RPMI7951 (cell line): Measurements from ENCODE around the gene TRAPPC2L. TPM values are rescaled to one million over a fixed set of nuclear protein-coding genes. Genes with fewer than 3 reads are reported as not detected.

ENCODE experiments used
- DNase-seq: peaks from one replicate; pipeline ENCODE4 v3.0.0-alpha.2; 2012; ENCODE audit warnings: low read depth
- total RNA-seq: library from RNA; depleted of rRNA; stranded (reverse); fragments of >200 nt; shearing (Covaris generic); gene quantifications from 2 replicates; pipeline ENCODE4 v1.2.3, GENCODE V29; 2014; rRNA removed

TRAPPC2L gene
- total RNA-seq, 1 experiment from 2014 or later, result 48.7 TPM

- DNase-seq, result no peak
Observed at GRCh38 chr16:88909431-88910210, 52.7 kb downstream of the TRAPPC2L start.

- DNase-seq, result no peak
Observed at GRCh38 chr16:88910284-88911135, 53.6 kb downstream of the TRAPPC2L start.

- no peak for DNase-seq
Observed at GRCh38 chr16:88911136-88911945, 54.4 kb downstream of the TRAPPC2L start.

DNA sequence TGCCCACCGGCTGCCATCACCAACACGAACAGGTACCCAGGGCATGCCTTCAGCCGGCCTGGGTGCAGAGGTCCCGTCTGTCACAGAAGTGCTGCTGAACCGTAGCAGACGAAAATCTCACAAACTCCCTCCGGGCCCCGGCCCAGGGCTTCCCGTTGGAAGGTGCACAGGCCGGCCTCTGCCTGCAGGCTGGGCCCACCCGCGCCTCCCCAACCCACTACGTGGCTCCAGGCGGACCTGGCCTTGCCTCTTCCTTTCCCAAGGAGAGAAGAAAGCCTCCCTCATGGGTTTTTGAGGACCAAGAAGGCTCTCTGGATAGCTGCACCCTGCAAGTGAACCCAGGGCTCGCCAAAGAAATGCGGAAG is 55.0 kb downstream of the TRAPPC2L start:
- no peak for DNase-seq

Other genes with a start within 250 kb of the TRAPPC2L start
- gene IL17C, start 218.6 kb upstream of the TRAPPC2L start, total RNA-seq, result not detected in 2 replicates
- 30.9 and 40.5 TPM in 2 replicates for gene CYBA, start 206.1 kb upstream of the TRAPPC2L start, total RNA-seq
- gene MVD, start 194.0 kb upstream of the TRAPPC2L start, total RNA-seq, result 27.8 and 31.3 TPM in 2 replicates
- gene SNAI3, start 170.6 kb upstream of the TRAPPC2L start, total RNA-seq, result not detected in 2 replicates
- gene RNF166, start 150.7 kb upstream of the TRAPPC2L start, total RNA-seq, result 10.6 and 16.0 TPM in 2 replicates
- gene CTU2, start 150.6 kb upstream of the TRAPPC2L start, total RNA-seq, result 13.2 and 13.4 TPM in 2 replicates
- gene PIEZO1, start 71.9 kb upstream of the TRAPPC2L start, total RNA-seq, result 76.4 and 91.5 TPM in 2 replicates
- 32.2 and 35.2 TPM in 2 replicates for gene CDT1, start 53.3 kb upstream of the TRAPPC2L start, total RNA-seq
- 122 and 184 TPM in 2 replicates for gene APRT, start 45.2 kb upstream of the TRAPPC2L start, total RNA-seq
- gene GALNS, start 180 bp upstream of the TRAPPC2L start, total RNA-seq, result 23.9 and 32.1 TPM in 2 replicates
- not detected in 2 replicates for gene PABPN1L, start 9.5 kb downstream of the TRAPPC2L start, total RNA-seq
- gene CBFA2T3, start 120.1 kb downstream of the TRAPPC2L start, total RNA-seq, result not detected in 2 replicates
- gene ACSF3, start 236.7 kb downstream of the TRAPPC2L start, total RNA-seq, result 10.8 and 12.8 TPM in 2 replicates